Measurements from ENCODE around the gene IER2. TPM values are rescaled to one million over a fixed set of nuclear protein-coding genes. Genes with fewer than 3 reads are reported as not detected.

The IER2 gene
- total and polyA plus RNA-seq, 10 donors: 56.7 to 131 (median 89.5) TPM

DNA sequence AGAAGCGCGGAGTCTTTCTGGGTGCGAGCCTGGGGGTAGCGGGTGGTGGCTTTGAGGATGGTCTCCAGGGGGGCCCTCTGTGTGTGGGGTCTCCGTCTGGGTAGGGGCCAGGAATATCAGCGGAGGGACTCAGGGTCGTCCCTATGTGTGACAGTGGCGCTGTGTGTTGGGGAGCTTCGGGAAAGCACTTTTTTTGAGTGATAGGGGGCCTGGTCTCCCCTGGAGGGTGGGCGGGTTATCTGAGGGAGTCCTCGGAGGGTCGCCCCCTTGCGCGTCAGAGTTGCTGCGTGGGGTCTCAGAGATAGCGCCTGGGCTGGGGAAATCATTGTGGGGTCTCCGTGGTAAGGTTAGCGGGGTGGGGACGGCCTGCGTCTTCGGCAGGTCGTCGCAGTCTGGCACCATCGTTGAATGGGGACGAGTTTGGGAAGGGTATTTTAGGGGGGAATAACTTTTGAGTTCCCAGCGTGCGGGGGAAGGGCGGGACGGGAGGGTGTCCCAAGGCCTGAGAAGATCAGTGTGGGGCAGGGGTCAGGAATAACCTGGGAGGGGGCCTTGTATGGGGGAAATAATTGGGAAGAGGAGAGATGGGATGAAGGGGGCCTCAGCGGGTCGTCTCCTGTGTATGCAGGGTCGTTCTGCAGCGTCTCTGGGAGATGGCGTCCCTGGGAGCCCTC, 857 bp downstream of the IER2 start:
- Histone ChIP-seq H3K27ac (peak overlapping the region; percentile 94 to 100 (median 98)), H3K4me3 (peak overlapping the region; percentile 86 to 99 (median 97)), H3K36me3 (peaks cover 0 to 7% (median 0%) of the 10 kb centered on the region in 6 donors), H3K9me3 (no peaks in the 10 kb centered on the region), H3K4me1 (peaks cover 18 to 67% (median 42%) of the 10 kb centered on the region in 6 donors), H3K27me3 (replicated peaks in 1 of 7) (no peaks in the 10 kb centered on the region)
- WGBS, 5 donors: 0 to 2% (median 0%) methylated on average over 33 to 34 of the region's 34 CpGs
- TF ChIP-seq, protein P1, sequence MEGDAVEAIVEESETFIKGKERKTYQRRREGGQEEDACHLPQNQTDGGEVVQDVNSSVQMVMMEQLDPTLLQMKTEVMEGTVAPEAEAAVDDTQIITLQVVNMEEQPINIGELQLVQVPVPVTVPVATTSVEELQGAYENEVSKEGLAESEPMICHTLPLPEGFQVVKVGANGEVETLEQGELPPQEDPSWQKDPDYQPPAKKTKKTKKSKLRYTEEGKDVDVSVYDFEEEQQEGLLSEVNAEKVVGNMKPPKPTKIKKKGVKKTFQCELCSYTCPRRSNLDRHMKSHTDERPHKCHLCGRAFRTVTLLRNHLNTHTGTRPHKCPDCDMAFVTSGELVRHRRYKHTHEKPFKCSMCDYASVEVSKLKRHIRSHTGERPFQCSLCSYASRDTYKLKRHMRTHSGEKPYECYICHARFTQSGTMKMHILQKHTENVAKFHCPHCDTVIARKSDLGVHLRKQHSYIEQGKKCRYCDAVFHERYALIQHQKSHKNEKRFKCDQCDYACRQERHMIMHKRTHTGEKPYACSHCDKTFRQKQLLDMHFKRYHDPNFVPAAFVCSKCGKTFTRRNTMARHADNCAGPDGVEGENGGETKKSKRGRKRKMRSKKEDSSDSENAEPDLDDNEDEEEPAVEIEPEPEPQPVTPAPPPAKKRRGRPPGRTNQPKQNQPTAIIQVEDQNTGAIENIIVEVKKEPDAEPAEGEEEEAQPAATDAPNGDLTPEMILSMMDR (IDR thresholded peaks at IDR 0.05 in 8 of 11, conservative IDR thresholded peaks at IDR 0.05 in 3 of 11): peak in 1 of 11 experiments; percentile 2
- no peak for TF ChIP-seq POLR2A (IDR thresholded peaks at IDR 0.05)
- DNase-seq: peak; percentile 87
- intact Hi-C loops (cut with DNase I; ENCODE audit: low total_unique reads): loop anchor here (5.0 kb wide), 1 partner anchor 49 kb away; the partner anchor contains the start of gene LYL1

DNA sequence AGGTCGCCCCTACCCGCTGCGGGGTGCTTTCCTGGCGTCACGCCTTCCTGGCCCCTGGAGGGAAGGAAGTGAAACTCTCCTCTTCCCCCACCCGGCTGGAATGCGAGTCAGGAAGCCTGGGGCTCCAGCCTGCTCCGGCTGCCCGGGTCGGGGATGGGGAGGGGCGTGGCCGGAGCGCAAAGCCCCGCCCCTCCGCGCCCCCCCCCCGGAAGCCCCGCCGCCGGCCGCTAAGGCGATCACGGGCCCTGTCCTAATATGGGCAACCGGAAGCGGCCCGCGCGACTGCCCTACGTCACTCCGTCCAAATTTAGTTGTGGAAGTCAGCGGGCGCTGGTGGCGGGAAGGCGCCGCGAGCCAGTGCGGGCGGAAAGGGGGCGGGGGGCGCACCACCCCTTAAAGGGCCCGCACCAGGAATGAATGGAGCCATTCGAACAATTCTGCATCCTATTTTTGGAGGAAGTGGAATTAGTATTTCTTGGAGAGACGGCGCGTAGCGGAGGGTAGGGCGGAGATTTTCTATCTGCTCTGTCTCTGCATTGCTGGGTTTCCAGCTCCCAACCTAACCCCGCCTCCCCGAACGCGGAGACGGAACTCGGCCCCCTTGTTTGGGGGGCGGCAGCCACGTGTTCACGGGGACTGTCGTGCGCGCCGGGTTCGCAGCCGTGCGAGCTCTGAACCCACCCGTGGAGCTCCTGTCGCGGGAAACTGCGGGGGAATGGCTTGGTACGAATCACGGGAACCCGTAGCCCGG, 1.6 kb downstream of the IER2 start:
- no peaks in the 10 kb centered on the region for H3K27me3 ChIP-seq (replicated peaks in 1 of 7)
- peak; percentile 98 for DNase-seq
- H3K9me3 ChIP-seq: no peaks in the 10 kb centered on the region
- peak overlapping the region; percentile 86 to 99 (median 97) for H3K4me3 ChIP-seq
- intact Hi-C loops (cut with DNase I; ENCODE audit: low total_unique reads): loop anchor here (5.0 kb wide), 1 partner anchor 49 kb away; the partner anchor contains the start of gene LYL1
- peaks cover 23 to 67% (median 49%) of the 10 kb centered on the region in 6 donors for H3K4me1 ChIP-seq
- H3K27ac ChIP-seq: peak overlapping the region; percentile 94 to 100 (median 98)
- TF ChIP-seq, protein P1 (IDR thresholded peaks at IDR 0.05 in 8 of 11, conservative IDR thresholded peaks at IDR 0.05 in 3 of 11): peak in 3 of 11 experiments; percentile 13 to 53 (median 22)
- TF ChIP-seq POLR2AphosphoS5 (IDR thresholded peaks at IDR 0.05): peak; percentile 94 to 97 (median 96)
- TF ChIP-seq POLR2A (IDR thresholded peaks at IDR 0.05): peak; percentile 45 to 80 (median 79)
- no peaks in the 10 kb centered on the region for H3K36me3 ChIP-seq
- WGBS, 5 donors: 0 to 1% (median 1%) methylated on average over 42 to 71 of the region's 71 CpGs

DNA sequence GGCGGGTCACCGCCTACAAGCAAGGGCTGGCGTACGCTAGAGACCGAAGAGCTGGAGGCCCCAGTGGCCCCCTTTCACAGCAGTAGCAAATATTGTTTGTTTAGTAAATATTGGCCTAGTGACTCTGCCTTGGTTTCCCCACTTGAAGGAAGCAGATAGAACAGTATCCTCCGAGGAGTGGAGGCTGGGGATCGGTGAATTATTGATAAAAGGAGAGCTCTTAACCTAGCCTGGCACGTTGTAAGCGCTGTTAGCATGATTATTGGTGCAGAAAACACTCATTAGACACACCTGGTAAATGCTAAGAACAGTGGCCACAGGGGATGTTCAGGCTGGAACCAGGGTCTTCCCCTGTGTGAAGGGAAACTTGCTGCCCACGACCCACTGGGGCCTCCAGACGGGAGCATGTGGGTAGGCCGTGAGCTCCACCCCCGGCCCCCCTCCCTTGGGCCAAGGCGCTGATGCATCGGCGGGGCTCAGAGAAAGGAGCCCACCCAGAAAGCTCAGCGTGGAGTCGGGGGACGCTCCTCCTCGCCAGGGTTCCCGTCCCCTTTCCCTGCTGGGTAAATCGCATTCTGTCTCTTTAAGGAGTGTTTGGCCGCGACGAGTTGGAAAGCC, 2.3 kb downstream of the IER2 start:
- no peaks in the 10 kb centered on the region for H3K27me3 ChIP-seq (replicated peaks in 1 of 7)
- TF ChIP-seq POLR2A (IDR thresholded peaks at IDR 0.05): no peak
- TF ChIP-seq POLR2AphosphoS5 (IDR thresholded peaks at IDR 0.05): no peak
- TF ChIP-seq, protein P1 (IDR thresholded peaks at IDR 0.05 in 8 of 11, conservative IDR thresholded peaks at IDR 0.05 in 3 of 11): no peak
- H3K4me3 ChIP-seq: peak overlapping the region; percentile 86 to 99 (median 97)
- no peak for DNase-seq
- no peaks in the 10 kb centered on the region for H3K36me3 ChIP-seq
- H3K4me1 ChIP-seq: peaks cover 30 to 67% (median 51%) of the 10 kb centered on the region in 6 donors
- peak overlapping the region; percentile 94 to 100 (median 98) for H3K27ac ChIP-seq
- 0 to 1% (median 0%) methylated on average over 10 to 25 of the region's 25 CpGs for WGBS, 5 donors
- no peaks in the 10 kb centered on the region for H3K9me3 ChIP-seq
- intact Hi-C loops (cut with DNase I; ENCODE audit: low total_unique reads): loop anchor here (5.0 kb wide), 1 partner anchor 50 kb away; the partner anchor contains the start of gene LYL1

Data from spleen (tissue), 11 donors.